H9 (cell line): ENCODE measurements around the gene FARSA. TPM values are rescaled to one million over a fixed set of nuclear protein-coding genes. Genes with fewer than 3 reads are reported as not detected.

Source experiments
- DNase-seq: peaks from one replicate; pipeline ENCODE4 v3.0.0-alpha.2; 2017
- H2AFZ ChIP-seq: one replicate; pipeline ENCODE4 v1.6.1; 2013; ENCODE audit warnings: mild to moderate bottlenecking, low read length, control low read depth, moderate library complexity
- H2AK5ac ChIP-seq: 2 replicates; pipeline ENCODE4 v1.6.1; 2013; ENCODE audit warnings: low read length, control low read depth, mixed read lengths; ENCODE audit not compliant: insufficient read length
- H2BK120ac ChIP-seq: one replicate; pipeline ENCODE4 v1.6.1; 2013; ENCODE audit warnings: low read depth, mild to moderate bottlenecking, low read length, control low read depth, inconsistent platforms; ENCODE audit not compliant: poor library complexity, severe bottlenecking
- H2BK12ac ChIP-seq: 2 replicates; pipeline ENCODE4 v1.6.1; 2013; ENCODE audit warnings: low read length, control low read depth, mixed read lengths, low read depth; ENCODE audit not compliant: insufficient read length
- H2BK15ac ChIP-seq: 2 replicates; pipeline ENCODE4 v1.6.1; 2013; ENCODE audit warnings: low read depth, low read length, control low read depth
- H2BK20ac ChIP-seq: one replicate; pipeline ENCODE4 v1.6.1; 2013; ENCODE audit warnings: low read depth, mild to moderate bottlenecking, low read length, control low read depth, inconsistent platforms; ENCODE audit not compliant: poor library complexity, severe bottlenecking
- H2BK5ac ChIP-seq: 2 replicates; pipeline ENCODE4 v1.6.1; 2013; ENCODE audit warnings: low read length, control low read depth, mixed read lengths; ENCODE audit not compliant: insufficient read length
- H3K14ac ChIP-seq: 2 replicates; pipeline ENCODE4 v1.6.1; 2013; ENCODE audit warnings: low read length, control low read depth; ENCODE audit not compliant: insufficient read depth
- H3K18ac ChIP-seq: 2 replicates; pipeline ENCODE4 v1.6.1; 2013; ENCODE audit warnings: low read depth, mild to moderate bottlenecking, mixed read lengths, low read length, control low read depth; ENCODE audit not compliant: insufficient read length
- H3K23ac ChIP-seq: 2 replicates; pipeline ENCODE4 v1.6.1; 2013; ENCODE audit warnings: low read length, control low read depth, mixed read lengths, low read depth; ENCODE audit not compliant: insufficient read length
- H3K23me2 ChIP-seq: 2 replicates; pipeline ENCODE4 v1.6.1; 2013; ENCODE audit warnings: low read depth, mild to moderate bottlenecking, mixed read lengths, low read length, control low read depth; ENCODE audit not compliant: insufficient read length, poor library complexity, severe bottlenecking
- H3K27ac ChIP-seq: 2 replicates; pipeline ENCODE4 v1.5.1; 2013; ENCODE audit warnings: low read length, control low read depth, mixed read lengths, low read depth; ENCODE audit not compliant: insufficient read length
- H3K27me3 ChIP-seq: 2 replicates; pipeline ENCODE4 v1.6.1; 2013; ENCODE audit warnings: low read length, control low read depth, inconsistent platforms; ENCODE audit not compliant: insufficient read depth
- H3K4ac ChIP-seq: 2 replicates; pipeline ENCODE4 v1.6.1; 2013; ENCODE audit warnings: low read depth, mild to moderate bottlenecking, control low read depth, inconsistent platforms, low read length, moderate library complexity
- H3K4me1 ChIP-seq: 2 replicates; pipeline ENCODE4 v1.6.1; 2013; ENCODE audit warnings: low read length, control low read depth, inconsistent platforms; ENCODE audit not compliant: insufficient read depth
- H3K4me2 ChIP-seq: 2 replicates; pipeline ENCODE4 v1.6.1; 2013; ENCODE audit warnings: low read length, control low read depth, mixed read lengths; ENCODE audit not compliant: insufficient read length, insufficient read depth
- H3K56ac ChIP-seq: 2 replicates; pipeline ENCODE4 v1.6.1; 2013; ENCODE audit warnings: low read depth, mild to moderate bottlenecking, mixed read lengths, low read length, control low read depth; ENCODE audit not compliant: insufficient read length
- H3K79me1 ChIP-seq: 2 replicates; pipeline ENCODE4 v1.6.1; 2013; ENCODE audit warnings: low read depth, mild to moderate bottlenecking, moderate library complexity, low read length, control low read depth, inconsistent platforms; ENCODE audit not compliant: insufficient read depth, poor library complexity, severe bottlenecking
- H3K79me2 ChIP-seq: 2 replicates; pipeline ENCODE4 v1.6.1; 2013; ENCODE audit warnings: low read length, control low read depth, inconsistent platforms; ENCODE audit not compliant: insufficient read depth
- H3K9ac ChIP-seq: 2 replicates; pipeline ENCODE4 v1.6.1; 2013; ENCODE audit warnings: low read length, control low read depth, mixed read lengths; ENCODE audit not compliant: insufficient read length; ENCODE audit errors: extremely low read depth
- H3K9me3 ChIP-seq: one replicate; pipeline ENCODE4 v1.6.1; 2013; ENCODE audit warnings: low read depth, low read length, inconsistent platforms; ENCODE audit not compliant: control insufficient read depth
- H3T11ph ChIP-seq: one replicate; pipeline ENCODE4 v1.6.1; 2013; ENCODE audit warnings: mild to moderate bottlenecking, low read length, control low read depth, inconsistent platforms
- H4K20me1 ChIP-seq: one replicate; pipeline ENCODE4 v1.6.1; 2013; ENCODE audit not compliant: control insufficient read depth, insufficient read length, insufficient read depth
- H4K5ac ChIP-seq: 2 replicates; pipeline ENCODE4 v1.6.1; 2013; ENCODE audit warnings: low read depth, mild to moderate bottlenecking, mixed read lengths, low read length, control low read depth; ENCODE audit not compliant: insufficient read length
- H4K8ac ChIP-seq: replicated peaks from 2 replicates; pipeline ENCODE4 v1.6.1; 2013; ENCODE audit warnings: low read length, control low read depth, mixed read lengths, low read depth; ENCODE audit not compliant: insufficient read length
- H4K91ac ChIP-seq: 2 replicates; pipeline ENCODE4 v1.6.1; 2013; ENCODE audit warnings: low read depth, mild to moderate bottlenecking, moderate library complexity, mixed read lengths, low read length, control low read depth; ENCODE audit not compliant: insufficient read length
- H3K27ac Mint-ChIP-seq, 3 experiments: 2 replicates in 2 of 3; 3 replicates in 1 of 3; pipeline ENCODE4 v1.8.0; 2020 to 2021; ENCODE audit warnings: mixed read lengths in 3 of 3, mild to moderate bottlenecking in 1 of 3, moderate library complexity in 1 of 3
- H3K27me3 Mint-ChIP-seq: 2 replicates; pipeline ENCODE4 v1.8.0; 2021; ENCODE audit warnings: low read depth, mild to moderate bottlenecking, moderate library complexity, mixed read lengths
- H3K36me3 Mint-ChIP-seq, 3 experiments: 2 replicates in 2 of 3; 3 replicates in 1 of 3; pipeline ENCODE4 v1.8.0; 2020 to 2021; ENCODE audit warnings: low read depth in 3 of 3, mixed read lengths in 3 of 3; ENCODE audit not compliant: insufficient read depth in 1 of 3
- H3K4me1 Mint-ChIP-seq, 2 experiments: 2 replicates each; pipeline ENCODE4 v1.8.0; 2020; ENCODE audit warnings: mixed read lengths in 2 of 2
- H3K4me3 Mint-ChIP-seq, 2 experiments: 2 replicates in 1 of 2; 3 replicates in 1 of 2; pipeline ENCODE4 v1.8.0; 2020 to 2021; ENCODE audit warnings: mild to moderate bottlenecking in 2 of 2, mixed read lengths in 2 of 2, moderate library complexity in 1 of 2
- H3K9me3 Mint-ChIP-seq, 2 experiments: 2 replicates in 1 of 2; 3 replicates in 1 of 2; pipeline ENCODE4 v1.8.0; 2020; ENCODE audit warnings: mild to moderate bottlenecking in 2 of 2, mixed read lengths in 2 of 2, moderate library complexity in 1 of 2
- CTCF ChIP-seq: fragments of 200-600 bp; sonication (generic); conservative IDR thresholded peaks from 3 replicates; pipeline ENCODE4 v1.8.0; 2021; ENCODE audit warnings: antibody characterized with exemption, mild to moderate bottlenecking
- WGBS: extraction: QIAGEN DNeasy Blood & Tissue Kit; methylation state at CpG from one replicate; pipeline ENCODE4 v1.1.7; 2013; ENCODE audit warnings: missing lambda C conversion rate, low lambda C conversion rate, mixed read lengths; ENCODE audit not compliant: insufficient read length; ENCODE audit errors: extremely low coverage; 5-methylcytosine and 5-hydroxymethylcytosine counted together
- total RNA-seq: library from RNA; stranded (reverse); gene quantifications from 2 replicates; pipeline ENCODE4 v1.2.1, GENCODE V29; 2021

FARSA gene
- total RNA-seq, 1 experiment from 2014 or later, result 110 TPM

GRCh38 chr19:12948612-12949362 is 15.3 kb upstream of the FARSA start:
- H3K27ac Mint-ChIP-seq, result peak overlapping the region in 1 of 3 experiments; percentile 33; a peak in 1 of 7 replicates
- no peak overlapping the region for H3K4me3 Mint-ChIP-seq
- DNase-seq, result no peak
- Histone ChIP-seq H3K56ac (no peak overlapping the region), H3K79me1 (no peaks in the 10 kb centered on the region), H3K23me2 (no peaks in the 10 kb centered on the region), H2BK5ac (no peak overlapping the region), H3K4me2 (no peak overlapping the region), H3K9ac (no peak overlapping the region), H3K14ac (no peak overlapping the region), H3K27me3 (no peaks in the 10 kb centered on the region), H2BK20ac (no peak overlapping the region), H3K4ac (no peak overlapping the region), H2BK12ac (no peak overlapping the region), H4K8ac (no peak overlapping the region), H2AK5ac (no peak overlapping the region), H3K18ac (no peak overlapping the region), H3K23ac (no peak overlapping the region), H3K9me3 (no peaks in the 10 kb centered on the region), H2AFZ (no peak overlapping the region), H3K27ac (no peak overlapping the region), H4K91ac (no peak overlapping the region), H3K79me2 (no peaks in the 10 kb centered on the region; the same call in 1 of the 2 replicates), H2BK15ac (no peak overlapping the region), H2BK120ac (no peak overlapping the region), H3K4me1 (no peaks in the 10 kb centered on the region), H4K5ac (no peak overlapping the region), H3T11ph (no peak overlapping the region), H4K20me1 (no peaks in the 10 kb centered on the region)
- no peak for TF ChIP-seq CTCF
- 0 out of 5 replicates have a peak, but pooled peaks cover 0 to 3% of the 10 kb centered on the region in 2 experiments for H3K9me3 Mint-ChIP-seq
- peaks cover 15 to 28% of the 10 kb centered on the region in 2 experiments for H3K4me1 Mint-ChIP-seq
- H3K27me3 Mint-ChIP-seq, result no peaks in the 10 kb centered on the region
- no CpG with 5 or more reads among the region's 30 CpGs for WGBS
- peaks cover 41 to 79% (median 71%) of the 10 kb centered on the region in 3 experiments for H3K36me3 Mint-ChIP-seq
